ENCODE results near the gene TRIM41.

Gene TRIM41

DNA sequence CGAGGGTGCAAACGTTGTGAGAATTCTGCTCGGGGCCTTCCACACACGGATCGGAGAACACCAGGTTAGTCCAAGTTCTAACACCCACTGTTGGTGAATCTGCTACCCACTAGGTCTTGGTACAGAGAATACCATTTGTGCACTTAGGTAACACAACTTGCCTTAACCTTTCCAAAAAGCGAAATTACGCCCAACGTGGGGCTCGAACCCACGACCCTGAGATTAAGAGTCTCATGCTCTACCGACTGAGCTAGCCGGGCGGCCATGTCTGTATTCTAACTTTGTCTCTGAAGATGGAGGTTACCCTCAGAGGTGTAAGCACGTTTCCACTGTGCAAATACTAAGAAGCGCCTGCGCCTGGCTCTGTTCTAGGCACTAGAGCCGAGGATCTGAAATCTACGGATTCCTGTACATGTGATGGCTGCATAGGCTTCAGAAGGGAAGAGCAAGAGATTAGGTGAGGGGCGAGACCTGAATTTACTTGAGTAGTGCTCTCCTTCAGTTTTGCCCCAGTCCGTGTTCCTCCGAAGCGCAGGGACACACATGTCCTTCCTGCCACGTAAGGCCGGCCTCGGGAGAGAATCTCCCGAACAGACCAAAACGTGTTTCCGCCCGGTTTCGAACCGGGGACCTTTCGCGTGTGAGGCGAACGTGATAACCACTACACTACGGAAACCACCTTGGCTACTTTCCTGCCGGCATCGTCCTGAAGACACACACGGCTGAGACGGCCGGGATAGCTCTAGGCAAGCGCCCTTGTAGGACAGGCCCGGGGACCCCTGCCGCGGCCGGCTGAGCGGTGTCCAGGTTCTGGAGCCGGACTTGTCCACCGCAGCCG is 1.1 kb upstream of the TRIM41 start:
- peak; percentile 91 for DNase-seq
- in situ Hi-C loops (cut with HindIII; ENCODE audit: low pct_ligation_motif_present, low pct_unique_long_range_greater_than_20kb, low sequenced_read_pairs), result no loop called here

DNA sequence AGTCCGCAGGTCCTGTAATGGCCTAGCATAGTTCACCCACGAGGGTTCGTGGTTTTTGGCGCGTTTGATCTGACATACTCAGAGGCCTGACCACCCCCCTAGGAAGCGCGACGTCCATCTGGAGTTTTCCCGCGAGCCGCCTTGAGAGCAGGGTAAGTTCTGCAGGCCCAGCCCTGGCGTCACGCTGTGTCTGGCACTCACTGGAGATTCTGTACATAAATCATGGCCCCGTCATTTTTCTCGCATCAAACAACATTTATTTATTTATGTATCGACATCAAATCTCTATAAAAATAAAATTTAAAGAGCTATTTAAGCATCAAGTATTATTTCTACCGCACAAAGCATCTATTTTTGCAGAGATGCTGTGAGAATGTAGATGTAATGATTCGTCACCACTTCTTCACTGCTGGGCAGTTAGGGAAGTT is 437 bp upstream of the TRIM41 start:
- in situ Hi-C loops (cut with HindIII; ENCODE audit: low pct_ligation_motif_present, low pct_unique_long_range_greater_than_20kb, low sequenced_read_pairs), result no loop called here
- no peak for DNase-seq

GRCh38 chr5:181223729-181224389 is 778 bp downstream of the TRIM41 start:
- peak; percentile 42 for DNase-seq
- in situ Hi-C loops (cut with HindIII; ENCODE audit: low pct_ligation_motif_present, low pct_unique_long_range_greater_than_20kb, low sequenced_read_pairs), result no loop called here

DNA sequence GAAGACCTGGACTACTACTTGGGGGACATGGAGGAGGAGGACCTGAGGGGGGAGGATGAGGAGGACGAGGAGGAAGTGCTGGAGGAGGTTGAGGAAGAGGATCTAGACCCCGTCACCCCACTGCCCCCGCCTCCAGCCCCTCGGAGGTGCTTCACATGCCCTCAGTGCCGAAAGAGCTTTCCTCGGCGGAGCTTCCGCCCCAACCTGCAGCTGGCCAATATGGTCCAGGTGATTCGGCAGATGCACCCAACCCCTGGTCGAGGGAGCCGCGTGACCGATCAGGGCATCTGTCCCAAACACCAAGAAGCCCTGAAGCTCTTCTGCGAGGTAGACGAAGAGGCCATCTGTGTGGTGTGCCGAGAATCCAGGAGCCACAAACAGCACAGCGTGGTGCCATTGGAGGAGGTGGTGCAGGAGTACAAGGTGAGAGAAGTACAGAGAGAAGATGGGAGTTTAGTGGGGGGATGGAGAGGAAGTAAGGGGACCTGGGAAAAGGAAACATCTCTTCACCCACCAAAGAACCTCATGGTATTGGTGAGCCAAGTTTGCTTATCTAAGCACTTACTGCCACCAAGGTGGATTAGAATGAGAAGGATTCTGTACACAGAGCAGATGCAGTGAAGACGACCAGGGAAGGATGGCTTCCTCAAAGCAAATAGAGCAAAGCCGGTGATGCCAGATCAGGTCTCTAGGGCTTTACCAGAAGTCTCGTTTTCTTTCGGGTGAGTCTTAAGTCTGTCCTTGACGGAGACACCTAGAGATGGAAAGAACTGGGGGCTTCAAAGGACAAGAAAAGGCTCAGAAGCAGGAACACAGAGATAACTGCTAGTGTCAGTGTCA is 1.5 kb downstream of the TRIM41 start:
- no peak for DNase-seq
- in situ Hi-C loops (cut with HindIII; ENCODE audit: low pct_ligation_motif_present, low pct_unique_long_range_greater_than_20kb, low sequenced_read_pairs), result no loop called here

GRCh38 chr5:181229996-181230395 is 6.9 kb downstream of the TRIM41 start:
- DNase-seq, result no peak
- in situ Hi-C loops (cut with HindIII; ENCODE audit: low pct_ligation_motif_present, low pct_unique_long_range_greater_than_20kb, low sequenced_read_pairs), result no loop called here

DNA sequence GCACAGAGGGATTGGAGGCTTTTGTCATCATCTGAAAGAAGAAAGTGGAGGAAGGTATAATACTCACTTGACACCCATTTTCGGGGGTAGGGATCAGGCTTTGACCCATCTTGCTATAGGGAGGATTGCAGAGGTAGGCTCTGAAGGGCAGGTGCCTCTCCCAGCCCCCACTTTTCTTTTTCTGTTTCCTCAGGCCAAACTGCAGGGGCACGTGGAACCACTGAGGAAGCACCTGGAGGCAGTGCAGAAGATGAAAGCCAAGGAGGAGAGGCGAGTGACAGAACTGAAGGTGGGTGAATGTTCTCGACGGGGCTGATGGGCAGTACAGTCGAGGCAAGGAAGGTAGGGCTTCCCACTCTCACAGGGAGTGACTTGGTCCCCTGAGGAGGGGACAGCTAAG is 7.5 kb downstream of the TRIM41 start:
- no peak for DNase-seq
- in situ Hi-C loops (cut with HindIII; ENCODE audit: low pct_ligation_motif_present, low pct_unique_long_range_greater_than_20kb, low sequenced_read_pairs), result no loop called here

DNA sequence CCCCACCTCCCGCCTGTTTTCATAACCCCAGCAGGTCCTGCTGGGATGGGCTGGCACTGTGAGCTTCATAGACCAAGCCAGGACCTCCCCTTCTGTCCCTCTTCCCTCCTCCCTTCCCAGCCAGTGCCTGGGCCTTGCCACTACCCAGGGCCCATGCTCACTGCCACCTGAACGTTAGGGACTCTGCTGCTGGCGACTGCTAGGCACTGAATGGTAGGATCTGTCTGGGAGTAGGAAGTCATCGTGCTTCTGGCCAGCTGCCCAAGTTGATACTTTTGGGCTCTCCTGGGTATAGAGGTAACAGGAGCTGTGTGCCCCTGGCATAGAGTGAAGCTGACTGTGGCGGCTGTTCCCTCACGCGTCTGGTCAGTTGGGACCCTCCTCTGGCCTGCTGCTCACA is 8.4 kb downstream of the TRIM41 start:
- DNase-seq, result no peak
- in situ Hi-C loops (cut with HindIII; ENCODE audit: low pct_ligation_motif_present, low pct_unique_long_range_greater_than_20kb, low sequenced_read_pairs), result no loop called here

DNA sequence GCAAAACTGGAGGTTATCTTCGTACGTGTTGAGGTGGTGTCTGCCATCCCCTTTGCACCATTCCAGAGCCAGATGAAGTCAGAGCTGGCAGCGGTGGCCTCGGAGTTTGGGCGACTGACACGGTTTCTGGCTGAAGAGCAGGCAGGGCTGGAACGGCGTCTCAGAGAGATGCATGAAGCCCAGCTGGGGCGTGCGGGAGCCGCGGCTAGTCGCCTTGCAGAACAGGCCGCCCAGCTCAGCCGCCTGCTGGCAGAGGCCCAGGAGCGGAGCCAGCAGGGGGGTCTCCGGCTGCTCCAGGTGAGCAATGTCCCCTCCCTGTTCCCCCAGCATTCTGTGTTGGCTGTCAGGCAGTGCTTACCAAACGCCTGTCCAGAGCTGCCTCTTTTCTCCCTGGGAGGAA is 9.5 kb downstream of the TRIM41 start:
- no peak for DNase-seq
- in situ Hi-C loops (cut with HindIII; ENCODE audit: low pct_ligation_motif_present, low pct_unique_long_range_greater_than_20kb, low sequenced_read_pairs), result no loop called here

GRCh38 chr5:181233088-181233800 is 10.2 kb downstream of the TRIM41 start:
- no peak for DNase-seq
- in situ Hi-C loops (cut with HindIII; ENCODE audit: low pct_ligation_motif_present, low pct_unique_long_range_greater_than_20kb, low sequenced_read_pairs), result no loop called here

- in situ Hi-C loops (cut with HindIII; ENCODE audit: low pct_ligation_motif_present, low pct_unique_long_range_greater_than_20kb, low sequenced_read_pairs), result no loop called here
- DNase-seq, result no peak
Measured at GRCh38 chr5:181233801-181234454, 10.8 kb downstream of the TRIM41 start.

GRCh38 chr5:181234455-181235306 is 11.6 kb downstream of the TRIM41 start:
- in situ Hi-C loops (cut with HindIII; ENCODE audit: low pct_ligation_motif_present, low pct_unique_long_range_greater_than_20kb, low sequenced_read_pairs), result no loop called here
- no peak for DNase-seq

GRCh38 chr5:181235323-181235688 is 12.2 kb downstream of the TRIM41 start:
- in situ Hi-C loops (cut with HindIII; ENCODE audit: low pct_ligation_motif_present, low pct_unique_long_range_greater_than_20kb, low sequenced_read_pairs), result no loop called here
- no peak for DNase-seq

DNA sequence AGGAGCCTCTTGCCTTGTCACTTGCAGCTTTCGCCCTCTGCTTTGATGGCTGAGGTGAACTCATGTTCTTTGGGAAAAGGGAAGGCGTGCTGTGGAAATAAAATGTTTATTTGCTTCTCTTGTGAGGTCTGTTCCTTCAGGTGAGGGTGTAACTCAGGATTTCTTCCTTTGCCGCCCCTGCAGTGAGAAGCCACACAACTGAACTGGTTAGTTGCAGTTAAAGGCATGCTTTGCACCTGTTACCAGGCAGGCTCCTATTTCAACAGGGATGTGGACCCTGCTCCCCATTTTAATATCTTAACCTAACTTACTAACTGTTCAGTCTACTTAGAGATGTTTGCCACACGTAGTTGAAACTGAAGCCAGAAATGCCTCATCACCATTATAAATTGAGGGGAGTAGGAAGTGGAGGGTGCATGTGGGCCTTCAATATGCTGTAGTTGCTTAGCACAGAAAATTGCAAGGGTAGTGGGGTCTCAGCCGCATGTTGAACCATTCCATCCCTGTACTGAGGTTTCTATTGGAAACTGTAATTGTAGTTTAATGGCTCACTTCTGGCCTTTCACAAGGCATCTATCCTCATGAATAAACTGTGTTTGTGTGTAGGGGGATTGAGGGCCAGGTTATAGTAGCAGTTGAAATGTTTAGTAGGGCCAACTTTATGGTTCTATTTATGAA is 12.7 kb downstream of the TRIM41 start:
- DNase-seq, result no peak
- in situ Hi-C loops (cut with HindIII; ENCODE audit: low pct_ligation_motif_present, low pct_unique_long_range_greater_than_20kb, low sequenced_read_pairs), result no loop called here

DNA sequence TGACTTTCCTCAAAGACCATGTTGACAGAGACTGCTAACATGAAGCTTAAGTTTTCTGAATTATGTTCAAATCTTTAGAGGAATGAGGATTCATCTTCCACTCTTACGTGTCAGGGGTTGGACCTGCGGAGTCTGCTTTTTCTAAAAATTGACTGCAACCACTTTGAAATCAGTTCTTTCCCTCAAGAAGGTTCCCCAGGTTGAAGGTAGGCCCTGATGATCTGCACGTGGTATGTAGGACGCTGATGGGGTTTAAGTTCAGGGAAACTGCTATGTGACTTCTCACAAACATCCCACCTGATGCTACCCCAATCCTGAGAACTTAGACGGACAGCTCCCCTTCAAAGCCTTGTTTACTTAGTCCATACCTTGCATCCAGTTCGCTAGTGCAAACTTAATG is 13.4 kb downstream of the TRIM41 start:
- DNase-seq, result no peak
- in situ Hi-C loops (cut with HindIII; ENCODE audit: low pct_ligation_motif_present, low pct_unique_long_range_greater_than_20kb, low sequenced_read_pairs), result no loop called here

- in situ Hi-C loops (cut with HindIII; ENCODE audit: low pct_ligation_motif_present, low pct_unique_long_range_greater_than_20kb, low sequenced_read_pairs), result no loop called here
- no peak for DNase-seq
Measured at GRCh38 chr5:181236954-181237641, 14.0 kb downstream of the TRIM41 start.

DNA sequence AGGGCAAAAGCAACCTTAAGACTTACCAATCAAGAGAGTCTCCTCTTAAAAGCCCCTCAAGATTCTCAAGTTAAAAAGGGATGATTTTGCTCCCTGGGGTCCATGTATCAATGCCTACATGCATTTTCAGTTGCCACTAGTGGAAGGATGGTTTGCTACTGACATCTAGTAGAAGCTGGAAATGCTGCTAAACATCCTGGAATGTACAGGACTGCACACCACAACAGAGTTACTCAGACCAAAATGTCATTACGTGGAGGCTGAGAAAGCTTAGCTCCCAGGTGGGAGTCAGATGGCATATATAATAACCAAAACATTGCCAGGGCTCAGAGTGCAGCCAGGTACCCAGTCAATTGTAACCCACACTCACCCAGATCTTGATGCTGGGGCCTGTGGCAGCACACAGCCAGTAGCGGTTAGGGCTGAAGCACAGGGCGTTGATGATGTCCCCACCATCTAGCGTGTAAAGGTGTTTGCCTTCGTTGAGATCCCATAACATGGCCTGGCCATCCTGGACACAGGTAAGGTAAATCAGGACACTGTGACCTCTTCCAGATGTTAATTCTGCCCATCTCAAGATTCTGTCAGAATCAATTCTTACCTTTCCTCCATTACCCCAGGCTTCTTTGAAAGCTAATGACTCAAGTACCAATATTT is 14.8 kb downstream of the TRIM41 start:
- DNase-seq, result no peak
- in situ Hi-C loops (cut with HindIII; ENCODE audit: low pct_ligation_motif_present, low pct_unique_long_range_greater_than_20kb, low sequenced_read_pairs), result no loop called here
